CD14-positive monocyte (primary cell): ENCODE data around the gene PIGO. TPM values are rescaled to one million over a fixed set of nuclear protein-coding genes. Genes with fewer than 3 reads are reported as not detected.
A peak's percentile ranks its signal among the peaks of the same experiment; 100 is the strongest.

Experiments used
- DNase-seq, 3 donors: peaks; one replicate each; pipeline ENCODE4 v3.0.0-alpha.2; 2011 to 2022
- H2AFZ ChIP-seq: 2 replicates; pipeline ENCODE4 v1.6.0; 2012; ENCODE audit warnings: mild to moderate bottlenecking, low read depth, low read length, inconsistent platforms; ENCODE audit not compliant: insufficient read depth, poor library complexity, severe bottlenecking
- H3K27ac ChIP-seq, 2 donors: 1 replicate in 1 of 2; 2 replicates in 1 of 2; pipeline ENCODE4 v1.5.1; 2012 to 2013; ENCODE audit warnings: low read length in 2 of 2, control low read depth in 1 of 2, inconsistent platforms in 1 of 2, low read depth in 1 of 2, mild to moderate bottlenecking in 1 of 2
- H3K27me3 ChIP-seq, 2 donors: one replicate each; pipeline versions ENCODE4 v1.6.0 to v1.6.1; 2011 to 2013; ENCODE audit warnings: low read length in 2 of 2; ENCODE audit not compliant: control insufficient read depth in 2 of 2, insufficient read depth in 2 of 2
- H3K36me3 ChIP-seq, 2 donors: replicated peaks in 1 of 2; 1 replicate in 1 of 2; 2 replicates in 1 of 2; pipeline versions ENCODE4 v1.5.1 to v1.6.1; 2012 to 2013; ENCODE audit warnings: low read length in 2 of 2, control low read depth in 1 of 2, inconsistent platforms in 1 of 2, mild to moderate bottlenecking in 1 of 2; ENCODE audit not compliant: insufficient read depth in 2 of 2, control insufficient read depth in 1 of 2
- H3K4me1 ChIP-seq, 2 donors: 1 replicate in 1 of 2; 2 replicates in 1 of 2; pipeline versions ENCODE4 v1.5.1 to v1.6.1; 2012 to 2013; ENCODE audit warnings: low read length in 2 of 2, control low read depth in 1 of 2, inconsistent platforms in 1 of 2, mild to moderate bottlenecking in 1 of 2, moderate library complexity in 1 of 2; ENCODE audit not compliant: insufficient read depth in 2 of 2, control insufficient read depth in 1 of 2
- H3K4me2 ChIP-seq: replicated peaks from 2 replicates; pipeline ENCODE3; 2012; ENCODE audit warnings: low read length, moderate library complexity, mild to moderate bottlenecking; ENCODE audit not compliant: poor library complexity, severe bottlenecking; ENCODE audit errors: extremely low read depth
- H3K4me3 ChIP-seq, 3 experiments: fragments of 200-600 bp in 1 of 3; sonication (generic) in 1 of 3; replicated peaks in 1 of 3; 1 replicate in 2 of 3; 2 replicates in 1 of 3; pipeline ENCODE4 v1.5.1; 2011 to 2013; ENCODE audit warnings: low read length in 3 of 3, mild to moderate bottlenecking in 3 of 3, control low read depth in 2 of 3, low read depth in 2 of 3, inconsistent platforms in 1 of 3, moderate library complexity in 1 of 3
- H3K79me2 ChIP-seq: 2 replicates; pipeline ENCODE4 v1.6.0; 2012; ENCODE audit warnings: mild to moderate bottlenecking, control low read depth, inconsistent platforms, low read length, moderate library complexity; ENCODE audit not compliant: insufficient read depth
- H3K9ac ChIP-seq: 2 replicates; pipeline ENCODE4 v1.6.0; 2017; ENCODE audit warnings: low read length, mild to moderate bottlenecking; ENCODE audit not compliant: insufficient read depth, poor library complexity, severe bottlenecking
- H3K9me3 ChIP-seq, 2 donors: replicated peaks in 1 of 2; 1 replicate in 1 of 2; 2 replicates in 1 of 2; pipeline versions ENCODE4 v1.5.1 to v1.6.1; 2012 to 2013; ENCODE audit warnings: low read length in 2 of 2, control low read depth in 1 of 2; ENCODE audit not compliant: control insufficient read depth in 1 of 2, insufficient read depth in 1 of 2
- H4K20me1 ChIP-seq: 2 replicates; pipeline ENCODE4 v1.6.0; 2012; ENCODE audit warnings: mild to moderate bottlenecking, low read length, control low read depth, moderate library complexity; ENCODE audit not compliant: insufficient read depth
- H3K27ac Mint-ChIP-seq, 7 donors: one replicate each; pipeline ENCODE4 v1.8.0; 2020; ENCODE audit warnings: mild to moderate bottlenecking in 7 of 7, mixed read lengths in 7 of 7, moderate library complexity in 6 of 7, inconsistent platforms in 2 of 7
- H3K27me3 Mint-ChIP-seq, 3 donors: one replicate each; pipeline ENCODE4 v1.8.0; 2021 to 2022; ENCODE audit warnings: low read depth in 3 of 3, mild to moderate bottlenecking in 3 of 3, mixed read lengths in 3 of 3, moderate library complexity in 3 of 3, inconsistent platforms in 1 of 3
- H3K36me3 Mint-ChIP-seq, 2 donors: one replicate each; pipeline ENCODE4 v1.8.0; 2020; ENCODE audit warnings: mixed read lengths in 2 of 2, inconsistent platforms in 1 of 2, mild to moderate bottlenecking in 1 of 2
- H3K4me1 Mint-ChIP-seq: one replicate; pipeline ENCODE4 v1.8.0; 2020; ENCODE audit warnings: mild to moderate bottlenecking, mixed read lengths
- H3K4me3 Mint-ChIP-seq, 2 donors: one replicate each; pipeline ENCODE4 v1.8.0; 2020; ENCODE audit warnings: mild to moderate bottlenecking in 2 of 2, mixed read lengths in 2 of 2, moderate library complexity in 1 of 2
- H3K9me3 Mint-ChIP-seq, 7 donors: one replicate each; pipeline ENCODE4 v1.8.0; 2020 to 2022; ENCODE audit warnings: mixed read lengths in 7 of 7, mild to moderate bottlenecking in 6 of 7, moderate library complexity in 6 of 7, inconsistent platforms in 2 of 7
- CTCF ChIP-seq: fragments of 200-600 bp; IDR thresholded peaks from one replicate; pipeline ENCODE4 v1.8.0; 2022; ENCODE audit warnings: antibody characterized with exemption, mild to moderate bottlenecking
- WGBS: methylation state at CpG from one replicate; pipeline ENCODE4 v1.1.5; 2013; ENCODE audit warnings: missing lambda C conversion rate; ENCODE audit not compliant: insufficient coverage; 5-methylcytosine and 5-hydroxymethylcytosine counted together
- intact Hi-C, 2 donors: fragments of 100-400 bp; cut with micrococcal nuclease; formaldehyde crosslinking; loops; one replicate each; pipeline versions ENCODE4 v1.15.0 to v1.15.1; 2023
- polyA plus RNA-seq, 3 donors: library from polyadenylated mRNA; depleted of rRNA in 1 of 3; unstranded in 2 of 3; stranded (reverse) in 1 of 3; fragments of 300-500 nt in 2 of 3; fragments of >200 nt in 1 of 3; fragmentation: Illumina TruSeq in 2 of 3; gene quantifications; 1 replicate in 2 of 3; 2 replicates in 1 of 3; pipeline ENCODE4 v1.2.3, GENCODE V29; 2012 to 2021

The PIGO gene
- polyA plus RNA-seq, 3 donors: 15.7 to 19.1 (median 17.3) TPM

- peak overlapping the region; percentile 96 for H2AFZ ChIP-seq
These were observed 17.4 kb downstream of the PIGO start for GRCh38 chr9:35079041-35079425.

GRCh38 chr9:35078066-35078465, 18.3 kb downstream of the PIGO start:
- intact Hi-C loops: loop anchor here in 1 of 2 donors (10.0 kb wide), 1 partner anchor 93 kb away; the partner anchor contains the start of gene DNAJB5
- Histone ChIP-seq H2AFZ (peak overlapping the region; percentile 96), H3K4me1 (peaks cover 17 to 33% of the 10 kb centered on the region in 2 donors), H3K4me2 (no peak overlapping the region), H3K27ac (no peak overlapping the region), H4K20me1 (no peaks in the 10 kb centered on the region), H3K79me2 (peaks cover 19% of the 10 kb centered on the region), H3K9ac (no peak overlapping the region), H3K4me3 (no peak overlapping the region), H3K27me3 (no peaks in the 10 kb centered on the region), H3K36me3 (peaks cover 2 to 9% of the 10 kb centered on the region in 2 donors), H3K9me3 (no peaks in the 10 kb centered on the region)
- peaks cover 4 to 13% of the 10 kb centered on the region in 2 donors for H3K36me3 Mint-ChIP-seq
- no peak for DNase-seq
- peaks cover 0 to 1% (median 0%) of the 10 kb centered on the region in 3 donors for H3K27me3 Mint-ChIP-seq
- H3K9me3 Mint-ChIP-seq: no peaks in the 10 kb centered on the region
- H3K4me1 Mint-ChIP-seq: peaks cover 25% of the 10 kb centered on the region
- peak overlapping the region in 1 of 7 donors; percentile 38 for H3K27ac Mint-ChIP-seq
- H3K4me3 Mint-ChIP-seq: no peak overlapping the region
- no peak for TF ChIP-seq CTCF
- WGBS: 87% methylated on average over 4 of the region's 4 CpGs

More at GRCh38 chr9:35079041-35079425, 17.4 kb downstream of the PIGO start:
- WGBS: 11% methylated on average over 4 of the region's 10 CpGs
- Mint-ChIP-seq H3K9me3 (no peaks in the 10 kb centered on the region), H3K4me1 (peaks cover 25% of the 10 kb centered on the region), H3K27me3 (peaks cover 0 to 1% (median 0%) of the 10 kb centered on the region in 3 donors), H3K4me3 (peak overlapping the region; percentile 87 to 97), H3K27ac (peak overlapping the region in 6 of 7 donors; percentile 60 to 94 (median 78)), H3K36me3 (peaks cover 4 to 13% of the 10 kb centered on the region in 2 donors)
- no peaks in the 10 kb centered on the region for H3K9me3 ChIP-seq
- no peaks in the 10 kb centered on the region for H4K20me1 ChIP-seq
- H3K79me2 ChIP-seq: peaks cover 19% of the 10 kb centered on the region
- DNase-seq: no peak
- no peak for TF ChIP-seq CTCF
- peak overlapping the region; percentile 54 to 94 (median 78) for H3K4me3 ChIP-seq
- peaks cover 2 to 9% of the 10 kb centered on the region in 2 donors for H3K36me3 ChIP-seq
- peak overlapping the region; percentile 41 to 66 for H3K27ac ChIP-seq
- H3K27me3 ChIP-seq: no peaks in the 10 kb centered on the region
- peaks cover 17 to 30% of the 10 kb centered on the region in 2 donors for H3K4me1 ChIP-seq
- H3K9ac ChIP-seq: peak overlapping the region; percentile 61
- intact Hi-C loops: loop anchor here in 1 of 2 donors (10.0 kb wide), 1 partner anchor 94 kb away; the partner anchor contains the start of gene DNAJB5
- peak overlapping the region; percentile 97 for H3K4me2 ChIP-seq
